ENCODE results near the gene CNNM3. TPM values are rescaled to one million over a fixed set of nuclear protein-coding genes. Genes with fewer than 3 reads are reported as not detected.
A peak's percentile ranks its signal among the peaks of the same experiment; 100 is the strongest.

CNNM3 gene
- total and polyA plus RNA-seq, 5 experiments from 2014 or later: 2.8 to 41.1 (median 12.0) TPM

- Mint-ChIP-seq H3K27ac (peak overlapping the region in 9 of 10 donors; percentile 46 to 92 (median 80)), H3K27me3 (no peaks in the 10 kb centered on the region), H3K4me1 (peaks cover 10 to 27% (median 16%) of the 10 kb centered on the region in 4 donors), H3K36me3 (peaks cover 0 to 20% (median 0%) of the 10 kb centered on the region in 3 donors), H3K9me3 (no peaks in the 10 kb centered on the region), H3K4me3 (peak overlapping the region; percentile 13 to 81 (median 74))
- no peak for DNase-seq
- POLR2A ChIA-PET: interaction anchor here (0.7 to 3.3 kb wide), 7 partner anchors 10 to 124 kb away, joined by 3 to 32 read pairs (median 3); partner anchors contain the start of genes ANKRD39 and CNNM3
- ATAC-seq: peak in 1 of 2 donors; percentile 6
Observed at GRCh38 chr2:96838345-96839292, 22.6 kb downstream of the CNNM3 start.

DNA sequence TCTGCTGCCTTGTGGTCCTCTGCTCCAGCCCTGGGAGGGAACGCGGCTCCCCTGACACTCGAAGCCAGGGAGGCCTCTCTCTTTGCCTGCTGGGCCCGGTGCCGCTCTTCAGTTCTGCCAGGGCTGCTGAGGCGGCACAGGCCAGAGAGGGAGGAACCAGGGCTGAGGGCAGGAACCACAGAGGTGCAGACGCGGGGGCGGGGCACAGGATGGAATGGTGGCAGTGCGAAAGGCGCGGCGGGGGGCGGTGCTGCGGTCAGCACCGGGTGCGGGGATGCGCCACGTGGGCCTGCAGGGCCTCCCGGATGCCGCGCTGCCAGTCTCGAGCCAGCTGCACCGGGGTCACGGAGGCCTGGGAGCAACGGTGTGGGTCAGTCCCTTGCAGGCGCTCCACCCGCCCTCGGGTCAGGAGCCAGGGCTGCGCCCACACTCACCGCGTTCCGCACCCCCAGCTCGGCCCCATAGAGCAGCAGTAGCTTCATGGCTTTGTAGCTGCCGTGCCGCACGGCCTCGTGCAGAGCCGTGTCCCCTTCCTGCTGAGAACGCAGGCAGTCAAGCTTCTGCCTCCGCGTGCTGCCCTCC lies 23.3 kb downstream of the CNNM3 start:
- no peaks in the 10 kb centered on the region for H3K9me3 Mint-ChIP-seq
- no peaks in the 10 kb centered on the region for H3K27me3 Mint-ChIP-seq
- DNase-seq: peak; percentile 62 to 89 (median 80)
- peaks cover 0 to 16% (median 0%) of the 10 kb centered on the region in 3 donors for H3K36me3 Mint-ChIP-seq
- peak overlapping the region in 8 of 10 donors; percentile 46 to 92 (median 81) for H3K27ac Mint-ChIP-seq
- POLR2A ChIA-PET: interaction anchor here (0.8 to 3.3 kb wide), 7 partner anchors 11 to 116 kb away, joined by 3 to 32 read pairs (median 5); partner anchors contain the start of genes ANKRD39 and CNNM3
- peaks cover 10 to 27% (median 16%) of the 10 kb centered on the region in 4 donors for H3K4me1 Mint-ChIP-seq
- peak; percentile 96 to 98 for ATAC-seq
- peak overlapping the region; percentile 13 to 81 (median 74) for H3K4me3 Mint-ChIP-seq

GRCh38 chr2:96839875-96840850 lies 24.1 kb downstream of the CNNM3 start:
- Mint-ChIP-seq H3K27me3 (no peaks in the 10 kb centered on the region), H3K9me3 (no peaks in the 10 kb centered on the region), H3K4me3 (peak overlapping the region; percentile 10 to 75 (median 40)), H3K4me1 (peaks cover 10 to 27% (median 16%) of the 10 kb centered on the region in 4 donors), H3K27ac (peak overlapping the region in 5 of 10 donors; percentile 37 to 67 (median 48)), H3K36me3 (peaks cover 0 to 8% (median 0%) of the 10 kb centered on the region in 3 donors)
- DNase-seq (no peak), ATAC-seq (no peak)
- POLR2A ChIA-PET: interaction anchor here (0.5 to 3.3 kb wide), 8 partner anchors 10 to 303 kb away, joined by 3 to 32 read pairs (median 4); partner anchors contain the start of genes ANKRD39, ARID5A and CNNM3

DNA sequence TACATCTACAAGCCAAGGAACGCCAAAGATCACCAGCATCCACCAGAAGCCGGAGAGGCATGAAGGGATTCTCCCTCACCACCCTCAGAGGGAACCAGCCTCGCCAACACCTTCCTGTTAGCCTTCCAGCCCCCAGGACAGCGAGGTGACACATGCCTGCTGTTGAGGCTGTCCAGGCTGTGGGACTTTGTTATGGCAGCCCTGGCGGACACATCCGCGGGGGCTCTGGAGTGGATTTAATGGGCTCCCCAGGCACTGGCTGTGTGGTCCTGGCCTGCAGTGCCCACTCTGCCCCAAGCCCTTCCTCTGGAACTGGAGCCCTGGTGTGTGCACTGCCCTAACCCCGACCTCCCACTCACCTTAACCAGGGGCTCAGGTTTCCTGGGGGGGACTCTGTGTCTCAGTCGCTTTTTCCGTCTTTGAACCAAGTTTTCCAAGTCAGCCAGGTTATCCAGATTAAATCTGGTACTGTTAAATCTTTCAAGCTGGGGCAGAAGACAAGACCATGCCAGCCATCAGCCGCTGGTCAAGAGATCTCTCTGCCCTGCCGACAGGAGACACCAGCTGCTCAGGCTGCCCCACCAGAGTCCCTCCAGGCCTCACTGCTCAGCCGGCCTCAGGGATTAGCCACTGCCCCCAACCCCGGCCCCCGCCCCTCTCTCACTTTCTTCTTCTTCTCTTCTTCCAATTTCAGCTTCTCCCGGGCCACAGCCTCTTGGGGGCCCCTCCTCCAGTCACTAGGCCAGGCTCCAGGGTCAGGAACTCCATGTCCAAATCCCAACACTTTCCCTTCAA lies 25.8 kb downstream of the CNNM3 start:
- POLR2A ChIA-PET: interaction anchor here (0.6 to 1.4 kb wide), 4 partner anchors 23 to 864 kb away, joined by 3 to 5 read pairs (median 4); partner anchors contain the start of gene CNNM3
- DNase-seq (no peak), ATAC-seq (no peak)
- H3K9me3 Mint-ChIP-seq: no peaks in the 10 kb centered on the region
- H3K36me3 Mint-ChIP-seq: peaks cover 0 to 6% (median 3%) of the 10 kb centered on the region in 3 donors
- H3K27me3 Mint-ChIP-seq: no peaks in the 10 kb centered on the region
- H3K4me1 Mint-ChIP-seq: peaks cover 9 to 27% (median 16%) of the 10 kb centered on the region in 4 donors
- H3K27ac Mint-ChIP-seq: peak overlapping the region in 3 of 10 donors; percentile 40 to 66 (median 63)
- peak overlapping the region in 1 of 10 donors; percentile 26 for H3K4me3 Mint-ChIP-seq

- POLR2A ChIA-PET: interaction anchor here (0.6 to 1.8 kb wide), 5 partner anchors 15 to 865 kb away, joined by 3 to 9 read pairs (median 4); partner anchors contain the start of genes ANKRD39 and CNNM3
- H3K4me1 Mint-ChIP-seq: peaks cover 9 to 27% (median 16%) of the 10 kb centered on the region in 4 donors
- no peak overlapping the region for H3K4me3 Mint-ChIP-seq
- no peaks in the 10 kb centered on the region for H3K9me3 Mint-ChIP-seq
- ATAC-seq: no peak
- H3K27me3 Mint-ChIP-seq: no peaks in the 10 kb centered on the region
- H3K27ac Mint-ChIP-seq: peak overlapping the region in 3 of 10 donors; percentile 15 to 63 (median 41)
- H3K36me3 Mint-ChIP-seq: peaks cover 0 to 12% (median 5%) of the 10 kb centered on the region in 3 donors
- DNase-seq: no peak
Observed at GRCh38 chr2:96842600-96842999, 26.5 kb downstream of the CNNM3 start.

GRCh38 chr2:96843538-96844268 lies 27.6 kb downstream of the CNNM3 start, which contains the start of gene ANKRD23:
Gene ANKRD23, minus strand, starts transcription at chr2:96844021. Its CDS starts 29 bp downstream, at chr2:96843992.
- ATAC-seq: no peak
- Mint-ChIP-seq H3K36me3 (peaks cover 0 to 23% (median 10%) of the 10 kb centered on the region in 3 donors), H3K9me3 (no peaks in the 10 kb centered on the region), H3K4me1 (peaks cover 9 to 21% (median 15%) of the 10 kb centered on the region in 4 donors), H3K4me3 (no peak within 1 kb of the TSS), H3K27me3 (no peaks in the 10 kb centered on the region), H3K27ac (peak within 1 kb of the TSS in 6 of 10 donors; percentile 15 to 75 (median 51))
- POLR2A ChIA-PET: interaction anchor here (1.0 to 1.8 kb wide), 4 partner anchors 14 to 102 kb away, joined by 3 to 9 read pairs (median 4); partner anchors contain the start of gene ANKRD39
- no peak for DNase-seq

GRCh38 chr2:96844405-96844808 lies 28.3 kb downstream of the CNNM3 start:
- ATAC-seq: no peak
- no peaks in the 10 kb centered on the region for H3K27me3 Mint-ChIP-seq
- peak overlapping the region in 1 of 10 donors; percentile 75 for H3K27ac Mint-ChIP-seq
- H3K9me3 Mint-ChIP-seq: no peaks in the 10 kb centered on the region
- POLR2A ChIA-PET: interaction anchor here (0.6 to 1.8 kb wide), 5 partner anchors 13 to 256 kb away, joined by 3 to 9 read pairs (median 3); partner anchors contain the start of gene ANKRD39
- peaks cover 0 to 25% (median 10%) of the 10 kb centered on the region in 3 donors for H3K36me3 Mint-ChIP-seq
- peaks cover 7 to 18% (median 11%) of the 10 kb centered on the region in 4 donors for H3K4me1 Mint-ChIP-seq
- H3K4me3 Mint-ChIP-seq: no peak overlapping the region
- no peak for DNase-seq

DNA sequence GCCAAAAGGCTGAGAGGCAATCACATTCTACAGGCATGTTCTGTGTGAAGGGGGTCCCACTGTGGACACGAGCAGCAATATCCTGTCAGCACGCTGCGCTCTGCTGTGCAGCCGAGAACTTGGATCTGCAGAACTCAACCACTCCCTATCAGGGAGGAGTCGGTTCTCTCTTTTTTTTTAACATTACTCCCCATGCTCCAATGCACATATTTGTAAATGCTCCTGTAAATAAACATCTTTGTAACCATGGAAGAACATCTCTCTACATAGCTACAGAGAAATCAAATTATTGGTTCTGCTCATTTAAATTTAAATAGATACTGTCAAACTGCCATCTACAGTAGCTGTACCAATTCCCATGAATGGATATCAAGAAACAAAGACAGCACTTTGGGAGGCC lies 30.8 kb downstream of the CNNM3 start:
- no peak overlapping the region for H3K4me3 Mint-ChIP-seq
- POLR2A ChIA-PET: interaction anchor here (0.6 to 1.3 kb wide), 2 partner anchors 10 to 73 kb away, joined by 3 to 4 read pairs; no protein-coding TSS in a partner anchor
- H3K36me3 Mint-ChIP-seq: peaks cover 0 to 49% (median 19%) of the 10 kb centered on the region in 3 donors
- DNase-seq (no peak), ATAC-seq (no peak)
- peaks cover 0 to 6% (median 5%) of the 10 kb centered on the region in 4 donors for H3K4me1 Mint-ChIP-seq
- H3K9me3 Mint-ChIP-seq: no peaks in the 10 kb centered on the region
- no peaks in the 10 kb centered on the region for H3K27me3 Mint-ChIP-seq
- no peak overlapping the region for H3K27ac Mint-ChIP-seq

- H3K36me3 Mint-ChIP-seq: peaks cover 0 to 55% (median 21%) of the 10 kb centered on the region in 3 donors
Observed at GRCh38 chr2:96847586-96847985, 31.5 kb downstream of the CNNM3 start.

DNA sequence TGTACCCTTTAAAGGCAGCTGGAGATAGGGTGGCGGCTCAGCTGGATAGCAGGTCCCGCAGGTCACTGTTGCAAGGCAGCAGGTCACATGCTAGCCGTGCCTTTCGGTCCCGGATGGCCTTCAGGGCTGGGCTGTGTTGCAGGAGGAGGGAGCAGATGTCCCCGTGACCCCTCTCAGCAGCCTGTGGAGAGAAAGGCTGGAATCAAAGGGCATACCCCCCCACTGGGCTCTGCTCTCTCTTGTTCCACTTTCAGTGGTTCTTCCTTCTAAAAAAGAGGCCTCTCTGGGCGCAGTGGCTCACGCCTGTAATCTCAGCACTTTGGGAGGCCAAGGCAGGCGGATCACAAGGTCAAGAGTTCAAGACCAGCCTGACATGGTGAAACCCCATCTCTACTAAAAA lies 32.2 kb downstream of the CNNM3 start:
- DNase-seq (no peak), ATAC-seq (no peak)
- no peaks in the 10 kb centered on the region for H3K27me3 Mint-ChIP-seq
- no peaks in the 10 kb centered on the region for H3K9me3 Mint-ChIP-seq
- no peak overlapping the region for H3K27ac Mint-ChIP-seq
- POLR2A ChIA-PET: interaction anchor here (0.9 to 1.3 kb wide), 2 partner anchors 9 kb away, joined by 3 read pairs; no protein-coding TSS in a partner anchor
- H3K4me1 Mint-ChIP-seq: peaks cover 0 to 3% (median 2%) of the 10 kb centered on the region in 4 donors
- peaks cover 0 to 62% (median 27%) of the 10 kb centered on the region in 3 donors for H3K36me3 Mint-ChIP-seq
- no peak overlapping the region for H3K4me3 Mint-ChIP-seq

More at GRCh38 chr2:96847586-96847985, 31.5 kb downstream of the CNNM3 start:
- no peaks in the 10 kb centered on the region for H3K9me3 Mint-ChIP-seq
- H3K4me1 Mint-ChIP-seq: peaks cover 0 to 4% (median 4%) of the 10 kb centered on the region in 4 donors
- POLR2A ChIA-PET: interaction anchor here (0.7 to 1.3 kb wide), 2 partner anchors 9 to 153 kb away, joined by 3 to 7 read pairs; no protein-coding TSS in a partner anchor
- no peak for ATAC-seq
- H3K27ac Mint-ChIP-seq: peak overlapping the region in 1 of 10 donors; percentile 80
- H3K4me3 Mint-ChIP-seq: no peak overlapping the region
- H3K27me3 Mint-ChIP-seq: no peaks in the 10 kb centered on the region
- no peak for DNase-seq

Data from naive thymus-derived CD8-positive, alpha-beta T cell (primary cell).